Panc1 (cell line): Measurements from ENCODE around the gene MORN1. TPM values are rescaled to one million over a fixed set of nuclear protein-coding genes. Genes with fewer than 3 reads are reported as not detected.

Source experiments
- ATAC-seq: fragments of 200-7000 bp; cut with Tn5 transposase; 2 replicates; pipeline ENCODE4 v1.9.1; 2020; ENCODE audit warnings: mild to moderate bottlenecking, moderate library complexity
- BruUV-seq: library from RNA; stranded (reverse); fragments of 400-500 nt; replicated peaks from 2 replicates; lab custom pipeline; 2021; lab: Mats Ljungman, UMichigan
- CTCF ChIA-PET: fragments of 300-600 bp; sonication (Branson Sonifier 250); formaldehyde crosslinking; loops from one replicate; lab custom pipeline; 2022; ENCODE audit warnings: antibody characterized with exemption; lab: Charles Lee
- POLR2A ChIA-PET: fragments of 300-600 bp; sonication (Branson Sonifier 250); formaldehyde crosslinking; loops from one replicate; lab custom pipeline; 2022; ENCODE audit warnings: antibody characterized with exemption; lab: Charles Lee
- DNase-seq: peaks from one replicate; pipeline ENCODE4 v3.0.0-alpha.2; 2010; ENCODE audit warnings: low read depth, low spot score
- H3K27ac ChIP-seq: 2 replicates; pipeline ENCODE4 v1.5.1; 2011; ENCODE audit warnings: mild to moderate bottlenecking, low read length, inconsistent platforms
- H3K27me3 ChIP-seq: fragments of 200-500 bp; sonication (Bioruptor generic); 2 replicates; pipeline ENCODE4 v1.6.0; 2014; ENCODE audit warnings: low read length, inconsistent platforms; ENCODE audit not compliant: control insufficient read depth, insufficient read depth
- H3K36me3 ChIP-seq: fragments of 200-500 bp; sonication (Bioruptor generic); 2 replicates; pipeline ENCODE4 v1.5.1; 2014; ENCODE audit warnings: inconsistent platforms, mild to moderate bottlenecking, low read length, moderate library complexity; ENCODE audit not compliant: control insufficient read depth, insufficient read depth
- H3K4me1 ChIP-seq: 2 replicates; pipeline ENCODE4 v1.5.1; 2011; ENCODE audit warnings: inconsistent platforms, mild to moderate bottlenecking, low read length, moderate library complexity; ENCODE audit not compliant: control insufficient read depth, insufficient read depth
- H3K4me3 ChIP-seq, 2 experiments: 2 replicates each; pipeline ENCODE4 v1.5.1; 2011 to 2012; ENCODE audit warnings: low read depth in 2 of 2, low read length in 2 of 2, mild to moderate bottlenecking in 2 of 2, inconsistent platforms in 1 of 2, moderate library complexity in 1 of 2
- H3K9me3 ChIP-seq: fragments of 200-500 bp; sonication (Bioruptor generic); 2 replicates; pipeline ENCODE4 v1.5.1; 2014; ENCODE audit warnings: low read depth, mild to moderate bottlenecking, inconsistent platforms, low read length, moderate library complexity; ENCODE audit not compliant: control insufficient read depth, insufficient read depth
- POLR2AphosphoS5 ChIP-seq: IDR thresholded peaks from 2 replicates; pipeline ENCODE4 v1.6.1; 2012; ENCODE audit warnings: mild to moderate bottlenecking, low read depth, low read length, moderate library complexity
- SIN3A ChIP-seq: IDR thresholded peaks from 2 replicates; pipeline ENCODE4 v1.6.1; 2012; ENCODE audit warnings: low read depth, mild to moderate bottlenecking, low read length, moderate library complexity, borderline replicate concordance; ENCODE audit not compliant: insufficient read depth
- TCF7L2 ChIP-seq: IDR thresholded peaks from 2 replicates; pipeline ENCODE4 v1.6.1; 2011; ENCODE audit warnings: mild to moderate bottlenecking, low read depth, low read length, inconsistent platforms
- in situ Hi-C: cut with HindIII; loops from 2 replicates; pipeline ENCODE4 v1.10.0; 2016; ENCODE audit warnings: low sequenced_read_pairs, low pct_unique_long_range_greater_than_20kb
- intact Hi-C: fragments of 100-400 bp; cut with micrococcal nuclease; formaldehyde crosslinking; loops from one replicate; pipeline ENCODE4 v1.10.0; 2022; ENCODE audit not compliant: unreplicated experiment
- total RNA-seq: library from RNA; stranded (reverse); gene quantifications from one replicate; pipeline ENCODE4 v1.2.1, GENCODE V29; 2021; ENCODE audit not compliant: unreplicated experiment
- TF ChIP-seq, protein P1 (sequence below), 2 experiments: IDR thresholded peaks; 2 replicates each; pipeline ENCODE4 v1.6.1; 2011 to 2012; ENCODE audit warnings: low read depth in 2 of 2, control low read depth in 1 of 2, low read length in 1 of 2, mild to moderate bottlenecking in 1 of 2, moderate library complexity in 1 of 2; ENCODE audit not compliant: insufficient read depth in 1 of 2
- TF ChIP-seq, protein P2 (sequence below): fragments of 450-650 bp; IDR thresholded peaks from 2 replicates; pipeline ENCODE4 v1.5.1; 2017; ENCODE audit warnings: mild to moderate bottlenecking

MORN1 gene
- total RNA-seq, 1 experiment from 2014 or later: 21.3 TPM

DNA sequence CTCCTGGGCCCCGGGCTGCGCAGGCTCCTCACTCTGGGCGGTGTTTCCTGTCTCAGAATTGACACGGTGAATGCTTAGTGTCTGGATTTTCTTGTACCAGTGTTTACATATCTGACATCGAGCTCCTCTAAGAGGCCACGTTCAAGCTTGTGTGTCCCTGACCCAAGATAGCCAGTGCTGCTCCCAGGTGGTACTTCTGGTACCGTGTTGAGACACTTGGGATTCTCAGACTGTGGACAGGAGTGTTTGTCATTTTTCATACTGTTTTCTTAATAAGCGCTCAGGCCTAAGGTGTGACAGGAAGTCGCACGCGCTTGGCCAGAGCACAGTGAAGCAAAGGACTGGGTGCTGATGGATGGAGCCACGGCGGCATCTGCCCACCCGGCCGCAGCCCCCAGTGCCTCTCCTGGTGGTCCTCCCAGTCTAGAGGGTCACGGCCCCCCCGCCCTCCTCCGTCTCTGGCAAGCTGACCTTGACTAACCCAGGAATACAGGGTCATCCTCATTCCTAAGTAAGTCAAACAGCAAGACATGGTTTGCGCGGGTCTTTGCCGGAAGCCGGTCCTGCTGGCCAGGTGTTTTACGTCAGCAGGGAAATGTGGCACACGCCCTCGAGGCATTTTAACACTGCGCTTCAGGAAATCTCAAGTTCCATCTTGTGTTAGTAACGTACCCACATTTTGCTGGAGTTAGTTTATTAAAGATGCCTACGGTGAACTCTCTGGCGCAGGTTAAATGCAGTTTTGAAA lies 13.0 kb upstream of the MORN1 start:
- TF ChIP-seq SIN3A (no peak), TCF7L2 (no peak), POLR2AphosphoS5 (no peak; the same call in 1 of the 2 replicates)
- TF ChIP-seq, protein P1, sequence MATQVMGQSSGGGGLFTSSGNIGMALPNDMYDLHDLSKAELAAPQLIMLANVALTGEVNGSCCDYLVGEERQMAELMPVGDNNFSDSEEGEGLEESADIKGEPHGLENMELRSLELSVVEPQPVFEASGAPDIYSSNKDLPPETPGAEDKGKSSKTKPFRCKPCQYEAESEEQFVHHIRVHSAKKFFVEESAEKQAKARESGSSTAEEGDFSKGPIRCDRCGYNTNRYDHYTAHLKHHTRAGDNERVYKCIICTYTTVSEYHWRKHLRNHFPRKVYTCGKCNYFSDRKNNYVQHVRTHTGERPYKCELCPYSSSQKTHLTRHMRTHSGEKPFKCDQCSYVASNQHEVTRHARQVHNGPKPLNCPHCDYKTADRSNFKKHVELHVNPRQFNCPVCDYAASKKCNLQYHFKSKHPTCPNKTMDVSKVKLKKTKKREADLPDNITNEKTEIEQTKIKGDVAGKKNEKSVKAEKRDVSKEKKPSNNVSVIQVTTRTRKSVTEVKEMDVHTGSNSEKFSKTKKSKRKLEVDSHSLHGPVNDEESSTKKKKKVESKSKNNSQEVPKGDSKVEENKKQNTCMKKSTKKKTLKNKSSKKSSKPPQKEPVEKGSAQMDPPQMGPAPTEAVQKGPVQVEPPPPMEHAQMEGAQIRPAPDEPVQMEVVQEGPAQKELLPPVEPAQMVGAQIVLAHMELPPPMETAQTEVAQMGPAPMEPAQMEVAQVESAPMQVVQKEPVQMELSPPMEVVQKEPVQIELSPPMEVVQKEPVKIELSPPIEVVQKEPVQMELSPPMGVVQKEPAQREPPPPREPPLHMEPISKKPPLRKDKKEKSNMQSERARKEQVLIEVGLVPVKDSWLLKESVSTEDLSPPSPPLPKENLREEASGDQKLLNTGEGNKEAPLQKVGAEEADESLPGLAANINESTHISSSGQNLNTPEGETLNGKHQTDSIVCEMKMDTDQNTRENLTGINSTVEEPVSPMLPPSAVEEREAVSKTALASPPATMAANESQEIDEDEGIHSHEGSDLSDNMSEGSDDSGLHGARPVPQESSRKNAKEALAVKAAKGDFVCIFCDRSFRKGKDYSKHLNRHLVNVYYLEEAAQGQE (IDR thresholded peaks at IDR 0.05; ENCODE audit: insufficient read depth in 1 of 2, low read depth in 2 of 2, low read length in 1 of 2): no peak
- TF ChIP-seq, protein P2, sequence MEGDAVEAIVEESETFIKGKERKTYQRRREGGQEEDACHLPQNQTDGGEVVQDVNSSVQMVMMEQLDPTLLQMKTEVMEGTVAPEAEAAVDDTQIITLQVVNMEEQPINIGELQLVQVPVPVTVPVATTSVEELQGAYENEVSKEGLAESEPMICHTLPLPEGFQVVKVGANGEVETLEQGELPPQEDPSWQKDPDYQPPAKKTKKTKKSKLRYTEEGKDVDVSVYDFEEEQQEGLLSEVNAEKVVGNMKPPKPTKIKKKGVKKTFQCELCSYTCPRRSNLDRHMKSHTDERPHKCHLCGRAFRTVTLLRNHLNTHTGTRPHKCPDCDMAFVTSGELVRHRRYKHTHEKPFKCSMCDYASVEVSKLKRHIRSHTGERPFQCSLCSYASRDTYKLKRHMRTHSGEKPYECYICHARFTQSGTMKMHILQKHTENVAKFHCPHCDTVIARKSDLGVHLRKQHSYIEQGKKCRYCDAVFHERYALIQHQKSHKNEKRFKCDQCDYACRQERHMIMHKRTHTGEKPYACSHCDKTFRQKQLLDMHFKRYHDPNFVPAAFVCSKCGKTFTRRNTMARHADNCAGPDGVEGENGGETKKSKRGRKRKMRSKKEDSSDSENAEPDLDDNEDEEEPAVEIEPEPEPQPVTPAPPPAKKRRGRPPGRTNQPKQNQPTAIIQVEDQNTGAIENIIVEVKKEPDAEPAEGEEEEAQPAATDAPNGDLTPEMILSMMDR: no peak
- H3K9me3 ChIP-seq: no peaks in the 10 kb centered on the region
- ATAC-seq (peak; percentile 7; the same call in 1 of the 2 replicates), DNase-seq (no peak)
- CTCF ChIA-PET: no interaction called here
- H3K27ac ChIP-seq: peak overlapping the region; percentile 51
- H3K4me3 ChIP-seq: no peak overlapping the region
- no TSS peak for BruUV-seq
- no peaks in the 10 kb centered on the region for H3K27me3 ChIP-seq
- peaks cover 22% of the 10 kb centered on the region for H3K4me1 ChIP-seq
- intact Hi-C loops: no loop called here
- H3K36me3 ChIP-seq: peaks cover 16% of the 10 kb centered on the region
- POLR2A ChIA-PET: no interaction called here
- in situ Hi-C loops: no loop called here

DNA sequence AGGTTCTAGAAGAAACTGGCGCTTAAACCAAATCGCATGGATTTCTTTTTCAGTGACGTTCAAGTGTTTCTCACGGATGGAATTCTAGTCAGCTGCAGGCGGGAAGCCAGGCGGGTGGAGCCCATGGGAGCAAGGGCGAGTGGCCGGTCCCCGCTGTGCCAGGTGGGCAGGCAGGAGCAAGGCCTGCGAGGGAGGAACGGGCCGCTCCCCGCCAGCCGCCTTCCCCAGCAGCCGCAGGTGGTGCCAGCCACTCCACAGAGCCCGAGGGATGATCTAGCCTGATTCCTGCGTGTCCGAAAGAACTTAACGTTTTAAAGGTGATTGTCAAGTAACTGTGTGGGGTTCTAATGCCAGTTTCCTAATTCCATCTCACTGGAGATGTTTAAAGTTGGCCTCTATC lies 11.9 kb upstream of the MORN1 start:
- TF ChIP-seq TCF7L2: no peak
- TSS peak; percentile 75 for BruUV-seq
- H3K4me3 ChIP-seq: no peak overlapping the region
- H3K27ac ChIP-seq: peak overlapping the region; percentile 23; the same call in 1 of the 2 replicates
- in situ Hi-C loops: no loop called here
- H3K4me1 ChIP-seq: peaks cover 22% of the 10 kb centered on the region
- ChIA-PET POLR2A (no interaction called here), CTCF (no interaction called here)
- intact Hi-C loops: no loop called here
- no peaks in the 10 kb centered on the region for H3K27me3 ChIP-seq
- no peaks in the 10 kb centered on the region for H3K9me3 ChIP-seq
- no peak for ATAC-seq
- peaks cover 18% of the 10 kb centered on the region for H3K36me3 ChIP-seq
- DNase-seq: no peak

DNA sequence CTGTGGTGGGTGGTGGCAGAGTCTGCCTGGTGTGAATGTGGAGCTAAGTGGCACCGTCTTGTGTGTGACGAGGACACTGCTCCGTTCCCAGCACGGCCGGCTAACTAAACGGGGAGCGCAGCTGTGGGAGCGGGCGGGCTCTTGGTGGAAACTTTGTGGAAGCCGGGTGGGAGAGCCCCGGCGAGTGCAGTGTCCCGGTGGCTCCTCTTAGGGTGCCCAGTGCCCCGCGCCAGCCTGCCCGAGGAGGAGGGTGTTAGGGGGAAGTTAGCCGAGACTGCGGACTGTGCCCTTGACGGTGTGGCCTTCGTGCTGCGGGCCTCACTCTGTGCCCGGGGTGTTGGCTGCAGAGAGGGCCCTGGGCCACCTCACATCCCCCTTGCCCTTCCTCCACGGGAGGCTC lies 11.1 kb upstream of the MORN1 start:
- TF ChIP-seq TCF7L2: no peak
- TF ChIP-seq, protein P2: no peak
- no peak for TF ChIP-seq POLR2AphosphoS5
- TF ChIP-seq SIN3A: no peak
- Histone ChIP-seq H3K36me3 (peaks cover 21% of the 10 kb centered on the region), H3K27me3 (no peaks in the 10 kb centered on the region), H3K9me3 (no peaks in the 10 kb centered on the region), H3K27ac (peak overlapping the region; percentile 23; the same call in 1 of the 2 replicates), H3K4me1 (peaks cover 22% of the 10 kb centered on the region), H3K4me3 (no peak overlapping the region)
- intact Hi-C loops (no loop called here), in situ Hi-C loops (no loop called here)
- no TSS peak for BruUV-seq
- ChIA-PET CTCF (no interaction called here), POLR2A (no interaction called here)
- ATAC-seq (no peak), DNase-seq (no peak)
